Upper lobe of right lung (tissue), 1 donor: ENCODE data around the gene ADIPOQ. TPM values are rescaled to one million over a fixed set of nuclear protein-coding genes. Genes with fewer than 3 reads are reported as not detected.
"Not testable (repeated sequence)": the region's sequence is repeated elsewhere in the genome, so short reads cannot be mapped to it uniquely, and the experiment has no call there.

Experiments used
- ATAC-seq: fragments of 200-7000 bp; cut with Tn5 transposase; one replicate; pipeline ENCODE4 v1.9.1; 2020; ENCODE audit warnings: mild to moderate bottlenecking, moderate library complexity
- DNase-seq: peaks from one replicate; pipeline ENCODE4 v3.0.0-alpha.2; 2020
- H3K27ac ChIP-seq: fragments of 200-600 bp; one replicate; pipeline ENCODE4 v1.8.0; 2022
- H3K27me3 ChIP-seq: fragments of 200-600 bp; one replicate; pipeline ENCODE4 v1.8.0; 2022; ENCODE audit warnings: mild to moderate bottlenecking
- H3K36me3 ChIP-seq: fragments of 200-600 bp; one replicate; pipeline ENCODE4 v1.8.0; 2022
- H3K4me1 ChIP-seq: fragments of 200-600 bp; one replicate; pipeline ENCODE4 v1.8.0; 2022
- H3K4me3 ChIP-seq: fragments of 200-600 bp; one replicate; pipeline ENCODE4 v1.8.0; 2022; ENCODE audit warnings: mild to moderate bottlenecking
- H3K9me3 ChIP-seq: fragments of 200-600 bp; one replicate; pipeline ENCODE4 v1.8.0; 2022
- CTCF ChIP-seq: fragments of 200-600 bp; IDR thresholded peaks from one replicate; pipeline ENCODE4 v1.8.0; 2022; ENCODE audit warnings: antibody characterized with exemption
- intact Hi-C: fragments of 100-400 bp; cut with DNase I; formaldehyde crosslinking; loops from one replicate; pipeline ENCODE4 v1.11.0; 2022
- total RNA-seq: library from RNA; stranded (reverse); fragmentation: NEBNext Ultra II Directional; extraction: Animal tissue kit (Norgen Biotek cat#: 25700); gene quantifications from one replicate; pipeline ENCODE4 v1.2.1, GENCODE V29; 2021
- donor health status: DM: no; HTN: yes; CAD: no; lungs with severe emphysema.

ADIPOQ gene
- total RNA-seq, 1 donor from 2014 or later = not detected

- intact Hi-C loops = loop anchor here (10.0 kb wide), 1 partner anchor 70 kb away; no protein-coding TSS in a partner anchor
- no peak for TF ChIP-seq CTCF
- no peak for ATAC-seq
Observed at GRCh38 chr3:186854954-186855353, 12.4 kb downstream of the ADIPOQ start.

GRCh38 chr3:186857743-186858142, 15.2 kb downstream of the ADIPOQ start:
- Histone ChIP-seq H3K27ac (no peak overlapping the region), H3K9me3 (peaks cover 11% of the 10 kb centered on the region), H3K4me1 (no peaks in the 10 kb centered on the region), H3K4me3 (no peak overlapping the region), H3K36me3 (no peaks in the 10 kb centered on the region), H3K27me3 (no peaks in the 10 kb centered on the region)
- TF ChIP-seq CTCF = no peak
- ATAC-seq (no peak), DNase-seq (no peak)
- intact Hi-C loops = loop anchor here (10.0 kb wide), 1 partner anchor 67 kb away; no protein-coding TSS in a partner anchor

More at GRCh38 chr3:186854954-186855353, 12.4 kb downstream of the ADIPOQ start:
- no peak overlapping the region for H3K27ac ChIP-seq
- peaks cover 11% of the 10 kb centered on the region for H3K9me3 ChIP-seq
- no peaks in the 10 kb centered on the region for H3K4me1 ChIP-seq
- no peak for DNase-seq
- no peaks in the 10 kb centered on the region for H3K27me3 ChIP-seq
- no peak overlapping the region for H3K4me3 ChIP-seq
- no peaks in the 10 kb centered on the region for H3K36me3 ChIP-seq

GRCh38 chr3:186865215-186865853, 22.8 kb downstream of the ADIPOQ start:
- H3K27me3 ChIP-seq, H3K4me3 ChIP-seq, H3K9me3 ChIP-seq, H3K4me1 ChIP-seq, ATAC-seq, H3K27ac ChIP-seq, H3K36me3 ChIP-seq, DNase-seq, intact Hi-C loops: not testable (repeated sequence)

GRCh38 chr3:186866095-186866494, 23.6 kb downstream of the ADIPOQ start:
- intact Hi-C loops, H3K27me3 ChIP-seq, H3K36me3 ChIP-seq, H3K27ac ChIP-seq, DNase-seq, H3K4me1 ChIP-seq, H3K4me3 ChIP-seq, H3K9me3 ChIP-seq: not testable (repeated sequence)
- peak; percentile 62 for ATAC-seq

GRCh38 chr3:186869253-186870100, 27.0 kb downstream of the ADIPOQ start:
- Histone ChIP-seq H3K36me3 (no peaks in the 10 kb centered on the region), H3K4me1 (no peaks in the 10 kb centered on the region), H3K4me3 (no peak overlapping the region), H3K9me3 (no peaks in the 10 kb centered on the region), H3K27ac (no peak overlapping the region), H3K27me3 (no peaks in the 10 kb centered on the region)
- no peak for TF ChIP-seq CTCF
- ATAC-seq (no peak), DNase-seq (no peak)
- intact Hi-C loops = no loop called here

- Histone ChIP-seq H3K9me3 (no peaks in the 10 kb centered on the region), H3K36me3 (no peaks in the 10 kb centered on the region), H3K27ac (no peak overlapping the region), H3K27me3 (no peaks in the 10 kb centered on the region), H3K4me1 (no peaks in the 10 kb centered on the region), H3K4me3 (no peak overlapping the region)
- DNase-seq (no peak), ATAC-seq (no peak)
- no peak for TF ChIP-seq CTCF
- intact Hi-C loops = no loop called here
Observed at GRCh38 chr3:186870421-186871201, 28.1 kb downstream of the ADIPOQ start.
